Measurements from ENCODE around the gene TLCD2. TPM values are rescaled to one million over a fixed set of nuclear protein-coding genes. Genes with fewer than 3 reads are reported as not detected.
A peak's percentile ranks its signal among the peaks of the same experiment; 100 is the strongest.
"Not testable (repeated sequence)": the region's sequence is repeated elsewhere in the genome, so short reads cannot be mapped to it uniquely, and the experiment has no call there.

Gene TLCD2
- total RNA-seq, 2 donors from 2014 or later, result 0.84 to 1.8 TPM

- WGBS, 2 experiments (ENCODE audit: insufficient coverage in 1 of 2, insufficient read length in 1 of 2), result 24% methylated on average over 15 of the region's 16 CpGs; no CpG with 5 or more reads in 1 of the 2 experiments
- DNase-seq, result peak; percentile 72
- Mint-ChIP-seq H3K9me3 (no peaks in the 10 kb centered on the region), H3K4me1 (peaks cover 13% of the 10 kb centered on the region), H3K36me3 (ENCODE audit: low read depth) (peaks cover 15% of the 10 kb centered on the region), H3K27me3 (ENCODE audit: insufficient read depth) (peaks cover 11% of the 10 kb centered on the region), H3K27ac (no peak overlapping the region), H3K4me3 (peak overlapping the region; percentile 66)
- no peak overlapping the region for H3K9ac ChIP-seq (ENCODE audit: extremely low read depth, low read length, poor library complexity, severe bottlenecking)
- TF ChIP-seq CTCF (conservative IDR thresholded peaks at IDR 0.05), result no peak
- no peaks in the 10 kb centered on the region for H3K9me3 ChIP-seq (ENCODE audit: control insufficient read depth, low read length)
- peaks cover 25% of the 10 kb centered on the region for H3K36me3 ChIP-seq (ENCODE audit: control insufficient read depth, insufficient read depth, low read length)
- H3K27ac ChIP-seq (ENCODE audit: low read depth, low read length), result no peak overlapping the region
- H3K4me3 ChIP-seq (ENCODE audit: low read length), result peak overlapping the region; percentile 80
- H3K4me1 ChIP-seq (ENCODE audit: control insufficient read depth, insufficient read depth, low read length), result peaks cover 11% of the 10 kb centered on the region
- no peaks in the 10 kb centered on the region for H3K27me3 ChIP-seq (ENCODE audit: control insufficient read depth, insufficient read depth, low read length, poor library complexity, severe bottlenecking)
Observed at GRCh38 chr17:1709403-1709951, 700 bp downstream of the TLCD2 start.

- H3K4me3 ChIP-seq (ENCODE audit: low read length); H3K27ac Mint-ChIP-seq; H3K9ac ChIP-seq (ENCODE audit: extremely low read depth, low read length, poor library complexity, severe bottlenecking); H3K9me3 Mint-ChIP-seq; H3K4me1 Mint-ChIP-seq; DNase-seq; H3K9me3 ChIP-seq (ENCODE audit: control insufficient read depth, low read length); H3K27ac ChIP-seq (ENCODE audit: low read depth, low read length); H3K4me1 ChIP-seq (ENCODE audit: control insufficient read depth, insufficient read depth, low read length); H3K27me3 ChIP-seq (ENCODE audit: control insufficient read depth, insufficient read depth, low read length, poor library complexity, severe bottlenecking): not testable (repeated sequence)
- Mint-ChIP-seq H3K4me3 (peak overlapping the region; percentile 66), H3K36me3 (ENCODE audit: low read depth) (peaks cover 15% of the 10 kb centered on the region), H3K27me3 (ENCODE audit: insufficient read depth) (peaks cover 11% of the 10 kb centered on the region)
- 94 to 98% methylated on average over 9 to 10 of the region's 10 CpGs for WGBS, 2 experiments (ENCODE audit: insufficient coverage in 1 of 2, insufficient read length in 1 of 2)
- peaks cover 22% of the 10 kb centered on the region for H3K36me3 ChIP-seq (ENCODE audit: control insufficient read depth, insufficient read depth, low read length)
Observed at GRCh38 chr17:1708791-1709346, 1.3 kb downstream of the TLCD2 start.

- no peak overlapping the region for H3K27ac ChIP-seq (ENCODE audit: low read depth, low read length)
Observed at GRCh38 chr17:1707107-1707506, 3.1 kb downstream of the TLCD2 start.

More at GRCh38 chr17:1707107-1707506, 3.1 kb downstream of the TLCD2 start:
- Histone ChIP-seq H3K9ac (ENCODE audit: extremely low read depth, low read length, poor library complexity, severe bottlenecking) (no peak overlapping the region), H3K9me3 (ENCODE audit: control insufficient read depth, low read length) (no peaks in the 10 kb centered on the region), H3K4me1 (ENCODE audit: control insufficient read depth, insufficient read depth, low read length) (no peaks in the 10 kb centered on the region), H3K4me3 (ENCODE audit: low read length) (no peak overlapping the region), H3K36me3 (ENCODE audit: control insufficient read depth, insufficient read depth, low read length) (peaks cover 6% of the 10 kb centered on the region), H3K27me3 (ENCODE audit: control insufficient read depth, insufficient read depth, low read length, poor library complexity, severe bottlenecking) (no peaks in the 10 kb centered on the region)
- Mint-ChIP-seq H3K9me3 (no peaks in the 10 kb centered on the region), H3K36me3 (ENCODE audit: low read depth) (peaks cover 5% of the 10 kb centered on the region), H3K4me1 (peaks cover 6% of the 10 kb centered on the region), H3K27ac (no peak overlapping the region), H3K4me3 (no peak overlapping the region), H3K27me3 (ENCODE audit: insufficient read depth) (peaks cover 11% of the 10 kb centered on the region)
- no peak for TF ChIP-seq CTCF (conservative IDR thresholded peaks at IDR 0.05)
- WGBS, 2 experiments (ENCODE audit: insufficient coverage in 1 of 2, insufficient read length in 1 of 2), result 87 to 91% methylated on average over 4 to 5 of the region's 5 CpGs
- DNase-seq, result no peak

Data from endodermal cell (in vitro differentiated cells).